ENCODE data around the gene DMAC2.

- TF ChIP-seq POLR2A (IDR thresholded peaks at IDR 0.05; ENCODE audit: low read depth, low read length), result no peak
- no peak for TF ChIP-seq POLR2AphosphoS5 (IDR thresholded peaks at IDR 0.05; ENCODE audit: low read depth, low read length)
- TF ChIP-seq TAF1 (IDR thresholded peaks at IDR 0.05; ENCODE audit: borderline replicate concordance, low read depth, low read length), result no peak
These were observed 3.6 kb downstream of the DMAC2 start for GRCh38 chr19:41435936-41436673.
